ENCODE results near the gene NLRP9.
"Not testable (repeated sequence)": the region's sequence is repeated elsewhere in the genome, so short reads cannot be mapped to it uniquely, and the experiment has no call there.

NLRP9 gene

GRCh38 chr19:55738302-55738701 lies at the start of gene NLRP9:
Gene NLRP9, minus strand, starts transcription at chr19:55738402. Its CDS starts 28 bp downstream, at chr19:55738374.
- DNase-seq (ENCODE audit: low read depth), result no peak

- no peak for DNase-seq (ENCODE audit: low read depth)
These were observed 42.9 kb upstream of the NLRP9 start for GRCh38 chr19:55781112-55781511.

- no peak for DNase-seq (ENCODE audit: low read depth)
These were observed 40.1 kb upstream of the NLRP9 start for GRCh38 chr19:55778331-55778730.

GRCh38 chr19:55777528-55777927 lies 39.3 kb upstream of the NLRP9 start:
- DNase-seq (ENCODE audit: low read depth), result no peak

GRCh38 chr19:55769632-55770031 lies 31.4 kb upstream of the NLRP9 start:
- not testable (repeated sequence) for DNase-seq (ENCODE audit: low read depth)

GRCh38 chr19:55768818-55769217 lies 30.6 kb upstream of the NLRP9 start, which contains the start of gene RFPL4AL1:
Gene RFPL4AL1, plus strand, starts transcription at chr19:55769118. Its CDS starts 2,687 bp downstream, at chr19:55771805.
- not testable (repeated sequence) for DNase-seq (ENCODE audit: low read depth)

- DNase-seq (ENCODE audit: low read depth), result no peak
These were observed 28.3 kb upstream of the NLRP9 start for GRCh38 chr19:55766466-55766865.

GRCh38 chr19:55758797-55759196 lies 20.6 kb upstream of the NLRP9 start, which contains the start of gene RFPL4A:
Gene RFPL4A, plus strand, starts transcription at chr19:55759097. Its CDS starts 2,704 bp downstream, at chr19:55761801.
- not testable (repeated sequence) for DNase-seq (ENCODE audit: low read depth)

GRCh38 chr19:55756808-55757207 lies 18.6 kb upstream of the NLRP9 start:
- not testable (repeated sequence) for DNase-seq (ENCODE audit: low read depth)

GRCh38 chr19:55753401-55753800 lies 15.2 kb upstream of the NLRP9 start:
- no peak for DNase-seq (ENCODE audit: low read depth)

- no peak for DNase-seq (ENCODE audit: low read depth)
These were observed 12.5 kb upstream of the NLRP9 start for GRCh38 chr19:55750715-55751114.

GRCh38 chr19:55730378-55730777 lies 7.8 kb downstream of the NLRP9 start:
- DNase-seq (ENCODE audit: low read depth), result not testable (repeated sequence)

GRCh38 chr19:55723491-55723890 lies 14.7 kb downstream of the NLRP9 start:
- no peak for DNase-seq (ENCODE audit: low read depth)

- DNase-seq (ENCODE audit: low read depth), result no peak
These were observed 17.4 kb downstream of the NLRP9 start for GRCh38 chr19:55720801-55721200.

GRCh38 chr19:55720214-55720746 lies 17.9 kb downstream of the NLRP9 start:
- no peak for DNase-seq (ENCODE audit: low read depth)

GRCh38 chr19:55717879-55718711 lies 20.1 kb downstream of the NLRP9 start:
- not testable (repeated sequence) for DNase-seq (ENCODE audit: low read depth)

GRCh38 chr19:55717251-55717650 lies 21.0 kb downstream of the NLRP9 start:
- no peak for DNase-seq (ENCODE audit: low read depth)

- no peak for DNase-seq (ENCODE audit: low read depth)
These were observed 21.7 kb downstream of the NLRP9 start for GRCh38 chr19:55716531-55716930.

GRCh38 chr19:55712804-55713631 lies 25.2 kb downstream of the NLRP9 start:
- no peak for DNase-seq (ENCODE audit: low read depth)

- DNase-seq (ENCODE audit: low read depth), result no peak
These were observed 26.5 kb downstream of the NLRP9 start for GRCh38 chr19:55711719-55712118.

- no peak for DNase-seq (ENCODE audit: low read depth)
These were observed 32.2 kb downstream of the NLRP9 start for GRCh38 chr19:55705972-55706371.

GRCh38 chr19:55704494-55705245 lies 33.5 kb downstream of the NLRP9 start:
- DNase-seq (ENCODE audit: low read depth), result no peak

Data from fibroblast of gingiva (primary cell).